HG02970 (cell line): Measurements from ENCODE around the gene HYAL1.

Experiments
- ATAC-seq: cut with Tn5 transposase; IDR thresholded peaks from one replicate; pipeline ENCODE4 v1.9.1; 2021; ENCODE audit warnings: mild to moderate bottlenecking, moderate library complexity, moderate number of reproducible peaks; ENCODE audit not compliant: unreplicated experiment, low FRiP score

HYAL1 gene

DNA sequence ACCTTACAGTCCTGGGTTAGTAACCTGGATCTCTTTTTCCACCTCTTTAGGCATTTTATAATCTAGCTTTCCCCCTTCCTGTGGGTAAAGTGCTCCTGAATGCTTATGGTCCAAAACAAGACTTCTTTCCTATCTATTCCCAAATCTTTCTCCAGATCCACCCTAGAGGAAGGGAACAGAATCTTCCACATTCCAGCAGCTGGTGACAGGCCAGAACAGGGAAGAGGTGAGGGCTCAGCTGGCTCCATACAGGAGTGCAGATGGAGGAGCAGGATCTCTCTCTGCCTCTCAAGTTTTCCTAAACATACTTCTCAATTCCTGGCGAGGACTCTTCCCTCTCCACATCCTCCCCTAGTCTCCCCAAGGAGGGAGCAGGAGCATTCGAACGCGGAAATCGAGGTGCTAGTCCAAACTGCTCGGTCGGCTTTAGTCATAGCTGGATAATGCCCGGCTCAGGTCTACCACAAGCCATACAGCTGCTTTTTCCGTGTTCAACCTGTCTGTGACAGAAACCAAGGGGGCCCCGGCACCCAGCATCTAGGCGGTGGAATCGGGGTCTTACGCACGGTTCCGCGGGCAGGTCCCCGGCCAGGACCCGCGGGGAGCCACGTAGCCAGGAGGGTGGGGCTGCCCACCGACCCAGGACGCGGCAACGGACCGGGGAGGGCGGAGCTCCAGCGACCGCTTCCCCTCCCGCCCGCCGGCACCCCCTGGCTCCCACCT is 33.2 kb upstream of the HYAL1 start:
- peak; percentile 33 for ATAC-seq

DNA sequence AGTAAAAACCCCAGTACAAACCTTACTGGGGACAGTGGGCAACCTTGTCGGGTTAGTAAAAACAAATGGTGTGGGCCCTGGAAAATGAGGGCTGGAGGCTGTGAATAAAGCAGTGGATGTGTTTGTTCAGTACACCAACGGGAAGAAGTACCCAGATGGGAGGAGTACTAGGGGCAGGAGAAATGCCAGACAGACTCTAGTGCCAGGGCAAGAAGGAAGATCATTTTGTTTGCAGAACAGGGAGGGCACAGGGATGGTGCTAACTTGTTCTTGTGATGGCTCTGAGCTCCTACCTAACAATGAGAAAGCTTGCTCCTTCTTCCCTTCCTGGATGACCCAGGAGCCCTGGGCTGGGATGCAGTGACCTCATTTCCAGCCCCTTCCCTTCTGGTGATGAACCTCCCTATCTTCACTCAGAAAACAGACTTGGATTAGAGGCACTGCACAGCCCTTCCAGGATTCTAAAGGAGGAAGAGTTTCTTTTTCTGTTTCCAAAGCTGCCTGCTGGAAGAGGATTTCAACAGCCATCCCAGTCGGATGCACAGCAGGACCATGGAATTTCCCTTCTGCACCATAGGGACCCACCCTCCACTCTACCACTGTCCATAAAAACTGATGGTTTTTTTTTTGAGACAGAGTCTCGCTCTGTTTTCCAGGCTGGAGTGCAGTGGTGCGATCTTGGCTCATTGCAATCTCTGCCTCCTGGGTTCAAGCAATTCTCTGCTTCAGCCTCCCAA is 31.1 kb upstream of the HYAL1 start:
- no peak for ATAC-seq

DNA sequence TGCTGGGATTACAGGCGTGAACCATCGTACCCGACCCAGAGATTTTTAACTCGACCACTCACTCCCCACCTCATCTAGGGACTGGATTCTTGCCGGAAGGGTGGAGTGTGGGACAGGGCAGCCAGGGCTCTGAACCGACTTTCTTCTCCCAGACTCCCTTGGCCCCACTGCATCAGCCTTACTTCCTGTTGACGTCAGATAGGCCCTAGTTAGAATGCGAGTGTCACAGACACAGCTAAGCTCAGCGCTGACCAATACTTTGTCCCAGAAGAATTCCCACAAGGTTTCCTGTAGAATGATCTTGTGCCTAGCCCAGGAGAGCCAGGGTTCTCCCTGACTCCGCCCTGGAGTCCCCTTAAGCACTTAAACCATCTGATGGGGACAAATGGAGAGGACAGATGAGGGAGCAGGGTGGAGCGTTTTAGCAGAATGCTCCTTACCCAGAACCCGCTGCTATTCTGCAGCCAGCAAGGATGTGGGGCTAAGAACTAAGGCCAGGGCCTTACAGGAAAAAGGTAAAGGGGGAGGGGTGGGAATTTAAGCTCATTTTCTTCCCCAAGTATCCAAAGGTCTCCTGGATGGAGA is 30.5 kb upstream of the HYAL1 start:
- no peak for ATAC-seq

DNA sequence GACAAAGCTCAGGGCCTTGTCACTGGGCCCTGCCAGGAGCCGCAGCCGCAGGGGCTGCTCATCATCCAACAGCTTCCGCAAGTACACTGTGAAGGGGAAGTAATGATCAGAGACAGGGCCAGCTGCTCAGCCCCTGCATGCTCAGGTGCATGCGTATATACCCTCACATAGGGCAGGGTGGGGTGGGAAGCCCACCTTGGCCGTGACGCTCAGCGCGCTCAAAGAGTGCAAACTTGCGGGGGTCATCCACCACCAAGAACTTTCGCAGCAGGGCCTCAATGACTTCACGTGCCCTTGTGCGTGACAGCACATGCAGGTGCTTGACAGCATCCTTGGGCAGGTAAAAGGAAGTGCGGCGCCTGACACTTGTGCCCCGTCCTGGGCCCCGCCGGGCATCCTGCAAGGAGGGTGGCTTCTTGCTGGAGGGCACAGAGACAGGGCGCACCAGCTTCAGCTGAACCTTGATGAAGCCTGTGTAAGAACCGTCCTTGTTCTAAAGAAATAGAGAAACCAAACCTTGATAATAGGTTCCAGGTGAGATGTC is 28.1 kb upstream of the HYAL1 start:
- ATAC-seq, result no peak

DNA sequence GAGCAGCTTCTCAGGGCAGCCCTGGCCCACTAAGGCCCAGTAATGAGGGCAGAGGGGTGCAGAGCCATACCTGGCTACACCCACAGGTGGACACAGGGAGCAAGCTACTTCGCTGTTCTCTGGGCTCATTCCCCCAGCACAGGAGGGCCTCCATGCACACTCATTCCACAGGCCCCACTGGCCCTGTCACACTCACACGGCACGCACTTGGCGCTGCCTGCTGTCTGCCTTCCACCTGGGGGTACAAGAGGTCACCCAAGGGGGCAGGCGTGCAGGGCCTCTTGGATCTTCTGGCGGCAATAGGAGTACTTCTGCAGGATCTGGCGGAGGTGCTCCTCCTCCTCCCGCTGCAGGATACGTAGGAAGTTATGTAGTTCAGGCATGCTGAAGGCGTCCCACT is 27.0 kb upstream of the HYAL1 start:
- no peak for ATAC-seq

DNA sequence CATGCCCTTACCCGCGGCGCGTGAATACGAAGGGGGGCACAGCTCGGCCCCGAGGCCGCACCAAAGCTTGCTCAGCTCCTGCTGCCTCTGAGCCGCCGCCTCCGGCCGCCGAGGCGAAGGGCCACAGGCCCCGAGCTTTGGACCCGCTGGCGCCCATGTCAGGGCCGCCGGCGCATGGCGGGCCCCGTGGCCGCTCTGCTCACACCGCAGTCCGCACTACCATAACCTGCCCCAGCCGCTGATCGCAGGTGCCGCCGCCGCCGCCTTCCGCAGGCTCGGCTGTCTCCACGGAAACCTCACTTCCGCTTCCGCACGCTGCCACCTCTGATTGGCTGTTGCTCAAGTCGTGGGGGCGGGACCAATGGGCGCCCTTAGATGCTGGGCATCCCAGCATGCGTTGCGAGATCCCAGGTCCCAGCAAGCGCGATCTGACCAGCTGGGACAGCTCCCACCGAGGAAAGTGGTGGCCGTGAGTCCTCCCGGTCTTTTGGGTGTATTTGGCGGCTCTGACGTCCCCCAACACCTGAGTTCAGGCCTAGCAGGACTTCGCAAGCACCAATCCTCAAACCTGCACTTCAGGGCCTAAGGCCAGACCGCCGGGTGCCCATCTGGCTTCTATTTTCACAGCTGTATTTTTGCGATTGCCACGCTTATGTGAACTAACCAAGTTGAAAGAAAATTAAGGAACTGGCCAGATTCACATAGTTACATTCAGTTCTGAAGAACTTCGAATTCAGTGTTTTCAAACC is 24.7 kb upstream of the HYAL1 start, which contains the start of gene TUSC2:
Gene TUSC2 (minus strand): TSS at position 281 of the 749 bp plus-strand sequence. CDS start 124 bp downstream, at position 157.
- ATAC-seq, result peak; percentile 85

DNA sequence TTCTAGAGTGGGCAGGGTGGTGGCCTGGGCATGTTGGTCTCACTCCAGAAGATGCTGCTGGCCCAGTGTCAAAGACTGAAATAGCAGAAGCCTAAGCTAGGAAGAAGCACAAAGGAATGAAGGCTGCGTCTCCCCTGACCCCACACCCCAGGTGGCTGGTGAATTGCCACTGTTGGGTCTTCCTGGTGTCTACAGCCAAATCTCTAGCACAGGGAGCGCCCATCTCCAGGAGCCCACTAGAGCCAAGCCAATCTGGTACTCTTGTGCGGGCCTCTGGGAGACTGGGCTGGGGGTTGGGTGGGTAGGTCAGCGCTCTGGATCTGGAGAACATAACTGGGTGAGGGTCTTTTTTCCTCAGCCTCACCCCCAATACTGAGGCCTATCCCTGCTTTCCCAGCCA is 23.8 kb upstream of the HYAL1 start:
- no peak for ATAC-seq

DNA sequence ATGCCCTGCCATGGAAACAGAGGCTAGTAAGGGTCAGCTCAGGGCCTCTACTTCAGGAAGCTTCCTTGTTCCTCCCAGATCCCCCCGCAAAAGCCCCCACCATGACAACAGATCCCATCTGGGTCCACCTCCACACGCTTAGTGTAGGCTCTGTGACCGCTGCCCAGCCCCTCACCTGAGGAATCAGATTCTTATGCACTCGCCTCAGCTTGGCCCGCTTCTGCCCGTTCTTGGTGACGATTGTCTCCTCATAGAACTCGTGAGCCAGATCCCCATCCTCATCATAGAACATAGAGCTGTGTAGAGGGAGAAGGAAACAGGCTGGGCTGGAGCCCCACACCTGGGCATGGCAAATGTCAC is 22.8 kb upstream of the HYAL1 start:
- ATAC-seq, result no peak

DNA sequence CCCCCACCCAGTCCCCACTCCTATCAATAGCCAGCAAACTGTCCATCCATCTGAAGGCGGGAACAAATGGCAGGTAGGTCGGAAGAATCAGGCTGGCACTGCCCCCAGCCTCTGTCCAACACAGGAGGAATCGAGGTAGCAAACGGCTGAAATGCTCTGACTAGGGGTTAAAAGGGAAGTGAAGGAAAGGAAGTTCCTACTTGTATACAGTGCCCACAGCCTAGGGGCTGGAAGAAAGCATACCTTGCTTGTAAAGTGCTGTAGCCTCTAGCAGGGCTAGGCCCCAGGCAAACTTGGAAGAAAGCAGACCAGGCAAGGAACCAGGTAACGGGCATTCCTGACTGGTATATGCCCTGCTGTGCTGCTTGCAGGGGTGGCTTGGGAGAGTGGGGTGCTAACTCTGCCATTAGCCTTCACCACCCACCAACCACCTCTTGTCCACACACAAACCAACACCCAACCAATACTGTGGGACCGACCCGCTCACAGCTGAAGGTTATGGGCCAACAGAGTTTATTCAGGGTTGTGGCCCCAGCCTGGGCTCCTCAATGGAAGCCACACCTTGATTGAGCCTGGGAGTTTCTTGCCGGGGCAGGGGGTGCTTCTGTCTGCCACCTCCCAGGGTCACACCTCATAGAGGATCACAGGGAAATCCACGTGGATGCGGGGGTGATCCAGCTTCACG is 22.3 kb upstream of the HYAL1 start:
- ATAC-seq, result no peak

DNA sequence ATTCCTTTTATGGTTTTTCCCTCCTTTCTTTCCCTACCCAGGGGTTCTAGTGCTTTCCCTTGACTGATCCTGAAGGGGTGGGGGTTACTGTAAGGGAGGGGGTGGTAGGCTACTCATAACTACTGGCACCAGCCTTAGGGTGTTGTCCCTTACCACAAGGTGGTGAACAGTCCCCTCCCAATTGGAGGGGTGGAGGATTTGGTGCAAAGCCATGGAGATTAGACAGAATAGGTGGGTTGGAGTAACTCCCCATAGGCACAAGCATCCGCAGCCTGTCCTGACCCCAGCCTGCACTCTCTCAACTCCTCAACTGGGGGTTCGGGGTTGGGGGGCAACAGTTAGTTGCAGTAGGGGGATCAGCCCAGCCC is 21.7 kb upstream of the HYAL1 start:
- ATAC-seq, result no peak

DNA sequence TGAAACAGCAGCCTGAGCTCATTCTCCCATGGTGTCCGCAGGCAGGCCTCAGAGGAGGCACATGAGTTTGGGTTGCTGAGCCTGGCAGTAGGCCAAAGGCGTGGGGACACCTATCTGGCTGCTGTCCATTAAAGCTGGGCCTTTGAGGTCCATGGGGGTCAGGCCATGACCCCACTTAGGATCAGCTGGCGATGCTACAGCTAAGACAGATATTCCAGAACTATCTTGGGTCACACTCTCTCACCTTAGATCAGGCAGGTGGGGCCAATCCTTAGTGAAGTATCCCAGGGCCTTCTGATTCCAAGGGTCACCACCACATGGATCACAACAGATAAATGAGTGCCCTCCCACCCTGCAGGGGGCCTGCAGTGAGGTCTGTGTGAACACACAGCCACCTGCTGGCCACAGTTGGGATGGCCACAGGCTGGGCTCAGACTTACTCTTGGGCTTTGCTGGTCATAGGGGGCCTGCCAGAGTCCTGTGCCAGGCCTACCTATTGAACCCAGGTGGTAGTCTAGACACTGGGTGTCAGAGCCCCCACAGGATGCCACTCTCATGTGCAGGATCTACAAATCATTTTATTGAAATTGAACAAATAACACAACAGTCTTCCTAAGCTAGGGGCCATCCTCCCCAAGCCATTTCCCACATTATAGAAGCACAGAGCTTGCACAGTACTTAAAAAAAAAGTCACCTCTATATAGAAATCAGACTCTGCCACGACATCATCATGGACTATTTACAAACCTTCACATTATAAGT is 21.2 kb upstream of the HYAL1 start:
- no peak for ATAC-seq

DNA sequence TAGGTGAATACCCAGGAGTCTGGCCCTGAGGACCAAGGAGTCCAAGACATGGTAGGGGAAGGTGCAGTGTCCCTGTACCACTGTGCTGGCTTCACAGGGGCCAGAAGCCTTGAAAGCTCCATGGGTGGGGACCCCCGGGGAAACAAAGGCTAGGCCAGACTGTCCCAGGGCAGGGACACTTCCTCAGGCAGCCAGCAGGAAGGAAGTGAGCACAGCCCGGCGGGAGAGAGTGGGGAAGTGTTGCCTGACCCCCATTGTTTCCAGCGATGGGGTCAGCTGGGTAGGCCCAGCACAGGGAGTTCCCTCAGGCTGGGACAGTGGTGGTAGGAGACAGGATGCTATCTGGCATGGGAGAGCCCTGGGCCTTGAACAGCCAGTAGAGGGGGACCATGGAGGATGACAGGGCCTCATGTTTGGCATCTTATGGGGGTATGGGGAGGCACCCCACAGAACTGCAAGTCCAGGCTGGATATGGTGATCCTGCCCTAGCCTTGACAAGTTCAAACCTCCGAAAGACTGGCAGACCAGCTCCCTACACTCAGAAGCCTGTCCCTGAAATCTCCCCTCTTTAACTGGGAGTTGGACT is 20.3 kb upstream of the HYAL1 start:
- no peak for ATAC-seq

DNA sequence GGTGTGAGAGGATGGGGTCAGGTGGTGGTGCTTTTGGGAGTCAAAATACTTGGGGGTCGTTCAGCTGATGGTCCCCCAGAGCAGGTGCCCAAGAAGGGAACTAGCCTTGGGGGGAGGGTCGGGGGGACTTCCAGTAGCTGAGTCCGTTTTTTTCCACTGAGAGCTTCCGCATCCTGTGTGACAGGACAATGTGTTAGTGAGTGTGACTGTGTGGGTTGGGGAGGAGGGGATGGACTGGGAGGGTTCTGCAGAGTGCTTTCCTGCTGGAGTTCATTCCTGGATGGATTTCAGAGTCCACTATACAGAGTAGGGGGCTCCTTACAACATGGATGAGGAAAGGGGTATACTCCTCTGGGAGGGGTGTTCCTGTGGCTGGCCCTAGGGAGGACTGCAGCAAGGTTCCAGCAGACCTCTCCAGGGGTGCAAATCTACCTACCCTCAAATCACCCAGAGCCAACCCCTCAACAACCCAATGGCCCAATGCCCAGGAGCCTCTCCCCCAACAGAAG is 19.8 kb upstream of the HYAL1 start:
- no peak for ATAC-seq

DNA sequence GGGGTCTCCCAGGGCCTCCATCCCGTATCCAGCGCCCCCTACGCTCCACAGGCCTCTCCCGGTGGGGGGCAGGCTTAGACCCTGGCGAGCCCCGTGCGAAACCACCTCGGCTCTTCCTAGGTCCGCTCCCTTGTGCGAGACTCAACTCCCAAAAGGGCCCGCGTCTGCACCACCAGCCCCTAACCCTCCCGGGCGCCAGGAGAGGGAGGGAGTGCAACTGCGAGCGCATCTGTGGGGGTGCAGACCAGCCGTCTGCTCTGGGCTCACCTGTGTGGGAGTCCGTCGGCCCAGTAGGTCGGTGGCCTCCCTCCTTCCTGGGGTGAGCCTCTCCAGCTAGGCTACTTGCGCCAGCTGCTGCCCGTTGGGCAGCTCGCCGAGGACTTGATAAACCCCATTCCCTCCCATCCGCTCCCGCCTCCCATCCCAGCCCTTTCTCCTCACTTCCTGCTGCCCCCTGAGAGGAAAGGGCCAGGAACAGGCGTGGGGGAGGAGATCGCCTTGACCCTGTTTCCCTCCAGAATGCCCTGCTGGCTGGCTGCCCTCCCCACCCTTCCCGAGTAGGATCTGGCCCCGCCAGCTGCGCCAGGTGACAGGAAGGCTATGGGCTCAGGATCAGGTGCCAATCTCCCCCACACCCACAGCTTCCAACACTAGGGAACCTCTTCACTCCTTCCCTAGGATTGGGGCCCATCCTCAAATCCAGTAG is 19.2 kb upstream of the HYAL1 start, which contains the start of gene HYAL2:
Gene HYAL2 (minus strand): TSS at position 360 of the 706 bp plus-strand sequence. CDS start 2,256 bp downstream, outside the sequence.
- no peak for ATAC-seq

DNA sequence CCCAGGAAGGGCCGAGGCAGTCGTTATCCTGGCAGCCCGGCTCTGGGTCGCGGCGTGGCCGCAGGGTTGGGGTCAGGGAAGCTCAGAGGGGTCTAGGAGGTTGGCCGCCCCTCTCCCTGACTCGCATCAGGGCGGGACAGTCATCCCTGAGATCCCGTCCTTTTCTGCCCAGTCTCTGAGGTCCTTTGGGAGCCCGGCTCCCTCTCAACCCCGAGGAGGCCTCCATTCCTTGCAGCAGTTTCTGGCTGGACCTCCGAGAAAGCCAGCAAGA is 18.7 kb upstream of the HYAL1 start:
- no peak for ATAC-seq

DNA sequence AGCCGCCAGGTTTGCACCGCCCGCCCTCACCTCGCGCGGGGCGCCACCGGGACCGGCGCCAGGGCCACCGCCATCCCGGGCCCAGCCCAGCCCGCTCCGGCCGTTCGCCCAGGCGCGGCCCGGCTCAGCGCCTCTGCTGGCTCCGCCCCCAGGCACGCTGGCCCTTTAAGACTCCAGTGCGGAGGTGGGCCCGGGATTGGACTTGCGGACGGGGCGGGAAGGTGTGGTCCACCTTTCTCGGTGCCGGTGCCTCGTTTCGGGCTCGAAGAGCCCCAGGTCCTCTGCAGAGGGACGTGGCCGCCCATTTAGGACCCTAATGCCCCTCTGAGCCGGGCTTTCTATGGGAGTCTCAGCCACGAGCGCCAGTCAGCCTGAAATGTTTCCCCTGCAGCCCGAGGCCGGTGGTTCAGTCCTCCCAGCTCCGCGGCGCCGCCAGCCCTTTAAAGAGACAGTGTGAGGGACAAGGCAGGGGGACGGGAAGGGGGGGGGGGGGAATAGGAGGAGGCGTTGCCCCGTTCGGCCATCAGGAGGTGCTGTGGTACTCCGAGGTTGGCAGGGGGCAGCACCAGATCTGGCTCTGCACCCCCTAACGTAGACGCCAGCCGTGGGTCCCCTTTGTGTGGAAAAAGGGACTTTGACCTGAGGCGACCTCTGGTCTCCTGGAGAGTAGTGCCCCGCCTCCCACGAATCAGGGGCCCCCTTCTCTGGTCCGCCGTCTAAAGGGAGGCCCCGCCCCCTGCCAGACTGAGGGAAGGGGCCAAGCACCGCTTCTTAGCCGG is 18.2 kb upstream of the HYAL1 start:
- peak; percentile 72 for ATAC-seq

DNA sequence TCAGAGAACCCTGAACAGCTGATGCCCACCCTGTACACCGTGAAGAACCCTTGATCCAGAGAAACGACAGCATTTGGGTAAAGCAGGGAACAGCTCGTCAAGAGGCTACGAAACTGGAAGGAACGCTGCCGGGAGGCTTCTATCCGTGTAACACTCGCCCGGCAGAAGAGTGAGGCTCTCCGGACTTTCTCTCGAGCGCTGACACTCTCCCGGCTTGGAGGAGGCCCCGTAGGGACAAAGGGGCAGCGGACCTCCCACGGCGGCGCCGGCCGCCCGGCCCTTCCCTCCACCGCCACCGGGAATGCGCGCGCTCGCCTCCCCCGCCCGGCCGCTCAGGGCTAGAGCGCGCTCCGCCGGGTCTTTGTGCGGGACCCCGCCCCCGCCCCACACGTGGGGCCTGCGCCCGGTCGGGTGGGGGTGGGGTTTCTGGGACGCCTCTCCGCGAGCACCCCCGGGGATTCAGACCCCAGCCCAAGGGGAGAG is 17.5 kb upstream of the HYAL1 start:
- ATAC-seq, result peak; percentile 44
